ENCODE measurements around the gene SUPT16H.

GRCh38 chr14:21431126-21431525 lies 47.3 kb upstream of the SUPT16H start:
- TF ChIP-seq ZNF114 (CRISPR knock-in tag; IDR thresholded peaks at IDR 0.05): no peak
- no peak for TF ChIP-seq CTCF (conservative IDR thresholded peaks at IDR 0.05; ENCODE audit: low read depth in 2 of 2)
- TF ChIP-seq EZH2phosphoT487 (IDR thresholded peaks at IDR 0.05; ENCODE audit: unreplicated experiment): no peak
- TF ChIP-seq EZH2 (IDR thresholded peaks at IDR 0.05; ENCODE audit: low read depth, unreplicated experiment): no peak
- no peak for TF ChIP-seq POLR2AphosphoS5 (IDR thresholded peaks at IDR 0.05; ENCODE audit: low read depth)
- TF ChIP-seq REST (IDR thresholded peaks at IDR 0.05; ENCODE audit: unreplicated experiment): no peak
- no peak for TF ChIP-seq JUNB (IDR thresholded peaks at IDR 0.05; ENCODE audit: unreplicated experiment)
- no peak for TF ChIP-seq ETS1 (IDR thresholded peaks at IDR 0.05)
- TF ChIP-seq CREB1 (CRISPR knock-in tag; IDR thresholded peaks at IDR 0.05; ENCODE audit: low read depth): no peak
- TF ChIP-seq ZNF331 (CRISPR knock-in tag; IDR thresholded peaks at IDR 0.05; ENCODE audit: low read depth): no peak
- no peak for TF ChIP-seq NANOG (IDR thresholded peaks at IDR 0.05; ENCODE audit: borderline replicate concordance)
- no peak for TF ChIP-seq STAT1 (IDR thresholded peaks at IDR 0.05; ENCODE audit: unreplicated experiment)

Measured in GM23338 (cell line).